Ramos (cell line): Measurements from ENCODE around the gene CSTPP1.
"Not testable (repeated sequence)": the region's sequence is repeated elsewhere in the genome, so short reads cannot be mapped to it uniquely, and the experiment has no call there.

Experiments used
- in situ Hi-C: fragments of 300-500 bp; cut with MboI; formaldehyde crosslinking; loops from one replicate; pipeline ENCODE4 v1.14.3; 2022; ENCODE audit warnings: low sequenced_read_pairs; ENCODE audit not compliant: unreplicated experiment

The CSTPP1 gene

DNA sequence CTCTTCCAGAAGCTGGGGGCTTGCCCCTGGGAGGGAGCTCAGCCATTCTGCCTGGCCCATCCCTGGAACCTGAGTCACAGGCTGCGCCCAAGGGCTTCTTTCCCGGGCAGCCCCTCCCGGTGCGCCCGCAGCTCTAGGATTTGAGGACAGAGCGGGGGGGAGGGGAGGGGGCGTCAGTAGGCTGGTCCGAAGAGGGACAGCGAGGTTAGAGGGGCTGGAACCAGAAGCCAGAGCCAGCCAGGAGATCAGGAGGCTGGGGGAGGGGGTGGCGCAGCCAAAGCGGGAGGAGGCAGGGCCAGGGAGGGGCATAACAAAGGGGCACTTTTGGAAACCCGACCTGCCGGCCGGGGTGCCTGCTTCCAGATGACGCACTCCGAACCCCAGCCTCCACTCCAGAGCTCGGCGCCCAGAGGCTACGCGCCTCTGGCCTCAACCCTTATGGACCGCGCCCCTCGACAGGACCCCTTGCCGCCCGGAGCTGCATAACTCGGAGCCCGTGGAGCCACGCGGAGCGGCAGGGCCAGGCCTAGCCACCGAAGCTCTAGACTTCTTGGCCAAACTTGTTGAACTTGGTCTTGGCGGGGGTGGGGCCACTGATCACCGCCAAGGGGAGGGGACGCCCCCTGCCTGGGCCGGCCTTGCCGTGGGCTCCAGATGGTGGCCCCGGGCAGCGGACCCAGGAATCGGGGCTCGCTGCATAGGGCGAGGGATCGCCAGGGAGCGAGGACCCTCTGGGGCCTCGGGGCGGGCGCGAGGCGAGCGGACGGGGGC, 248.9 kb downstream of the CSTPP1 start:
- in situ Hi-C loops, result no loop called here

DNA sequence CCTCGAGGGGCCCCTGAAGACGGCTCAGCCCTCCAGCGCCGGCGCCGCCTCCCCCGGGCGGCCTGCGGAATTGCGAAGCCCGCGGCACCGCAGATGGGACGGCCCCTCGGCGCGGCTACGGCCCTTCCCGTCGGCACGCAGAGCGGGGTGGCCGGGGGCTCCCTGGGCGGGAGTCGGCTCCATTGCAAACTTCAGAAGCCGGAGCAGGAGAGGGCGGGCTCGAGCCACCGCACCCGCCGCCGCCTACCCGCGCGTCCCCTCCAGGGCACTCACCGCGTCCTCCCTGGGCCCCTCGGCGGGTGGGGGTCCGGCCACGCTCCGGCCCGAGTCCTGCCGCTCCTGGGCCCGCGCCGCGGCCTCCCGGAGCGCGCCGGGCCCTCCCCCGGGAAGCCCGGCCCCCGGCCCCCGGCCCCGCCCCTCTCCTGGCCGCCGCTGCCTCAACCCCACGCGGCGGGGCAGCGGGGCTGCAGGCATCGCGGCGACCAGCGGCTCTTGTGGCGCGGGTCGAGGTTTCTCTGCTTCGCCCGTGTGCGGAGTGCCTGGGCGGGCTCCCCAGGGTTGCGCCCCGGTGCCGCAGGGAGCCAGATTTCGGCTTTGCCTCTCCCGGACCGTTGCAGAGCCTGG, 249.6 kb downstream of the CSTPP1 start, which contains the start of gene PACSIN3:
Gene PACSIN3 (minus strand): TSS at position 359 of the 624 bp plus-strand sequence. CDS start 3,707 bp downstream, outside the sequence.
- in situ Hi-C loops, result no loop called here

DNA sequence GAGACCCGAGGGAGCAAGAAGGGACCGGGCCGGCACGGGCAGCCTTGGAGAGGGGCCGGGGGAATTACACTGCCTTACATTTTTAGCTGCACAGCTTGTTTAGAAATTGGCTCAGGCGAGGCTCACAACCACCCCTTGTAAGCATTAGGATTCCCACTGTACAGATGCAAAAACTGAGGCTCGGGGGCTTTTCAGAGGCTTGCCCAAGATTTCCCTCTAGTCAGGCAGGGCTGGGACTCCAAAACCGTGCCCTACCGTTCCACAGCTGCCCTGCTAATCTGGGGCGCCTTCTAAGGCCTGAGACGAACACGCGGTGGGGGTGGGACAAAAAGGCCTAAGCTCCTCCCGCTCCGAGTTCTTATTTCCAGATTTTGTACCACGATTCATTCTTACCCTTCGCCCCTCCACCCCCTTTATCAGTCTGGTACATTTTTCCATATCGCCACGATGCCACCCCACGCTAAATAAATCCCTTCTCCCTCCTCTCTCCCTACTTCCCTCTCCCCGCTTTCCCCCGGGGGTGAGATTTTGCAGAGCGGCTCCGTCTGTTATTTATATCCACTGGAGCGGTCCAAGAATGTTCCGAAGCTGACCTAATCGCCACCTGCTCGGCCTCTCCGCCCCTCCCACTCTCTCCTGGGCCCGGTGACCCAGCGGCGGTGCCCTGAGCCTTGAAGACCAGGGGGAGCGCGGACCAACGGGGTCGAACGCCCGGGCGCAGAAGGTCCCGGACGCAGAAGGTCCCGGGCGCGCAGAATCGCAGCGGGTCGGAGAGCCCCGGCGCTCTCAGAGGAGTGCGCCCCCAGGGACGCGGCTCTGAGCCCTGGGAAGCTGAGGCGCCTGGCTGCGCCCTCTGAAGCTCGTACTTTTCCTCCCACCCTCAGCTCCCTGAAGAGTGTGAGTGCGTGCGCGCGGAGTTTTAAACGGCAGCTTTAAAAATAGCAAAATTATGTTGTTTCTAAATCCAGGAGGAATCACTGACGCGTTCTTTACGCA, 250.4 kb downstream of the CSTPP1 start:
- in situ Hi-C loops, result no loop called here

DNA sequence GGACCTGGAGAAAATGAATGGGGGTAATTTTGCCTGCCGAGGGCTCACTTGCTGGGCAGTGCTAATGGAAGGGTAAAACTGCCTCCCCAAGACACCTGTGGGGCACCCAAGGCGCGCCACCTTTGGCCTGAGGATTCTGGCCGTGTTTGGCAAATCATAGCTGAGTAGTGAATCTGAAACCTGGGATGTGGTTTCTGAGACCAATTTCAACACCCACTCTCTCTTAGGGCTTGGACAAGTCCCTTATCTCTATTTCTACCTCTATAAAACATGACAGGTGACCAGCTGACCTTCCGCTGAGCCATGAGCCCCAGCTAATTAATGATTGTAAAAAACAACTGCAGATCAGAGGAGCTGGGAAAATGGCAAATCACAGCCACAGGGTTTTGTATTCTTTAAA, 251.2 kb downstream of the CSTPP1 start:
- in situ Hi-C loops, result no loop called here

DNA sequence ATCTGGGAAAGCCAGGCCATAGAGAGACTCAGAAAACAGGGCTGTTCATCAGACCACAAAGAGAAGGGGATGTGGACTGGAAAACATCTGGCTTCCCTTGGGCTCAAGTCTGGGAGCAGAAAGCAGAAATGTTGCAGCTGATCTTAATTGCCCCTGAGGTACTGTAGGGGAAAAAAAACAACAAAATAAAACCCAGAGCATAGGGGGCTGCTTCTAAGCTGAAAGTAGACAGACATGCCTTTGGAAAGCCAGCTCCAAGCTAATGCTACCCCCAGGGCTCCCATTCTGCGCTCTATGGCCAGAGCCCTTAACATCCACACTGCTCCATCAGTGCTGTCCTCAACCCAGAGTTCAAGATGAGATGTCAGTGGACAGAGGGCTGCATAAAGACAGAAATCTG, 251.7 kb downstream of the CSTPP1 start:
- in situ Hi-C loops, result no loop called here

DNA sequence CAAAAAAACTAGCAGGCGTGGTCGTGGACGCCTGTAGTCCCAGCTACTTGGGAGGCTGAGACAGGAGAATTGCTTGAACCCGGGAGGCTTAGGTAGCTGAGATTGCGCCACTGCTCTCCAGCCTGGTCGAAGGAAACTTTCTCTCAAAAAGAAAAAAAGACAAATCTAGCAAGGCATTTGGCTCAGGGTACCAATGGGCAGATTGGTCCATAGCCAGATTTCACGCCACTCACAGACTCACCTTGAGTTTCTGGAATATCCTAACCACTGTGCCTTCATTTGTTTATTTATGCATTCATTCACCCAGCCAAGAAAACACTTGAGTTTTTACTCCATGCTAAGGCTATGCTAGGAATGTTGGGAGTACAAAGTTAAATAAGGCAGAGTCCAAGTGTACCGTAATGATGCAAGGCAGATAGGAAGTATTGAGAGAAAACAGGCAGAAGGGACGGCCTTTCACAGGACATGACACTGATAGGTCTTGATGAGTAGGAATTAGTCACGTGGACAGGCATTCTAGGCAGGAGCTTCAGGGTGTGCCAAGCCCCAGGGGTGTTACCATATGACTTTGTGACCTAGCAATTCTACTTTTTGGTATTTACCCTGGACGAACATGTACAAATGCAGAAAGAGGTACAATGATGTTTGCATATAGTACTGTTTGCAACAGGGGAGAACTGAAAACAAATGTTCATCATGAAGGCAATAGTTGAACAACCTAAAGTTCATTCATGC, 252.7 kb downstream of the CSTPP1 start:
- in situ Hi-C loops, result no loop called here

DNA sequence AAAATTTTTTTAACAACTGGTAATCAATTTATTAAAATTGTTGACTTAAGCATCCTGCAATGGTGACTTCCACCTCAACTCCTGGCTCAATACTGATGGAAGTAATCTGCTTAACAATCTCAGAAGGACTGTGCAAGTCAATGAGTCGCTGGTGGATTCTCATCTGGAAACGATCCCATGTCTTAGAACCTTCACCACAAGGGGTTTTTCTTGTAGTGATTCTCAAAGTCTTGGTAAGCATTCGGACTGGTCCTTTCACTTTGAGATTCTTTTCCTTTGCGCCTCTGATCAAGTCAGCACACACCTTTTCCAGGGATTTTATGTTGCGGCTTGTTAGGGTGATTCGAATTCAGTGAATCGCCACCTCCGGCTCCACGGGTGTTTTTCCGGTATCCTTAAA, 254.6 kb downstream of the CSTPP1 start:
- in situ Hi-C loops, result not testable (repeated sequence)

DNA sequence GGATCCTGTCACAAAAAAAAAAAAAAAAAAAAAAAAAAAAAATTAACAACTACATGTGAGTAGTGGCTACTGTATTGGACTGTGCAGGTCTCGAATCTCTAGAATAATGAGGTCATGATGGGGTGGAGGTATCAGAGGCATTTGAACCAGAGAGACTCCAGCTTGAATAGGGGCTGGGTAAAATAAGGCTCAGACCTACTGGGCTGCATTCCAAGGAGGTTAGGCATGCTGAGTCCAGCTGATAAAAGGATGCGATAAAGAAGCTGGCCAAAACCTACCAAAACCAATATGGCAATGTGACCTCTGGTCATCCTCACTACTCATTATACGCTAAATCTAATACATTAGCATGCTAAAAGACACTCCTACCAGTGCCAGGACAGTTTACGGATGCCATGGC, 255.6 kb downstream of the CSTPP1 start:
- in situ Hi-C loops, result no loop called here

DNA sequence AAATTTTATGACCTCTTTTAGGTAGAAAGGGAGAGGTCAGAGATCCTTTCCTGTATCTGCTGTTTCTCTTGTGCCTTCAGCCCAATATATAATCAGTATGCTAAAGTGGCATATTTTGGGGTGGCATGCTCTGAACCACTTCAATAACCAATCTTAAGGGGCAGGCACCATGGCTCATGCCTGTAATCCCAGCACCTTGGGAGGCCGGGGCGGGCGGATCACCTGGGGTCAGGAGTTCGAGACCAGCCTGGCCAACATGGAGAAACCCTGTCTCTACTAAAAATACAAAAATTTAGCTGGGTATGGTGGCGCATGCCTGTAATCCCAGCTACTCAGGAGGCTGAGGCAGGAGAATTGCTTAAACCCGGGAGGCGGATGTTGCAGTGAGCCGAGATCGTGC, 261.6 kb downstream of the CSTPP1 start:
- in situ Hi-C loops, result not testable (repeated sequence)

DNA sequence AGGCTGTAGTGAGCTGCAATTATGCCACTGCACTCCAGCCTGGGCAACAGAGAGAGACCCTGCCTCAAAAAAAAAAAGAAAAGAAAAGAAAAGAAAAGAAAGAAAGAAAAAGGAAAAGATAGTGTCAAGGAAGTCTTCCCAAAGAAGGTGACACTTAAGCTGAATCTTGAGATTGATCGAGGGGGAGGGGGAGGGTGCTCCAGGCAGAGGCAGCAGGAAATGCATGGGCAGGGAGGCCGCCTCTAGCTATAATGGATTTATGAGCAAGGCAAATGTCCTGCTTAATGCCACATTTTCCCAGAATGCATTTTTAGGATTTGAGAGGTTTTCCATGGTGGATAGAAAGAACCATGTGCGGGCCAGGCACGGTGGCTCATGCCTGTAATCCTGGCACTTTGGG, 264.5 kb downstream of the CSTPP1 start:
- in situ Hi-C loops, result no loop called here

DNA sequence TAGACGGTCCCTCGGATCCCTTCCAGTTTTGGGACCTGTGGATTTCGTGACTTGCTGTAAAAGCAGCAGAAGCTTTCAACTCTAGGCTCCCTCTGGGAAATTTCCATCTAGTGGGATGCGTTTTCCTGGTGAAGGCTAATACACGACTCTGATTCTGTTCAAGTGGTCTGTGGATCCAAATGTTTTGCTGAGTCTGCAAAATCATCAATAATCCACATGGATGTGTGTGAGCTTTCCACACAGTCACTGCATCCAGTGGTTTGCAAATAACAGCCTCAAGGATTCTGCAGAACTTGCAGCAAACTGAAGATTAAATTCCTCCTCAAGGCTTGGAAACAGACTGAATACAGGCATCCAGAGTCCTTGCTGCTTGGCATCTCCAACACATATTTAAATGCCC, 266.0 kb downstream of the CSTPP1 start:
- in situ Hi-C loops, result no loop called here

DNA sequence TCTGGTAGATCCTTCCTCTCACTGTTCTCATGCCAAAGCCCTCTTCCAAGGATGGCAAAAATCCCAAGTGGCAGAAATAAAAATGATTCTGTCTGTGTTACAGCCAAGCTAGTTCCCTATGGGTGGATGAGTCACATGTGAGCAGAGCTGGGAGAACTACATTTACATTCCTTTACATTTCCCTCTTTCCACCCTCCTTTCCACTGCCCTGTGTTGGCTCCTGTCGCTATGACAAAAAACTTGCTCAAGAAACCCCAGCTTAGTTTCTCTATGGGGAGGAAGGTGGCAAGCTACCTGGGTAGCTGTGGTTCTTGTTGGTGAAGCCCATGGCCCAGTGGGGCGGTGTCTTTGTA, 268.1 kb downstream of the CSTPP1 start:
- in situ Hi-C loops, result no loop called here

DNA sequence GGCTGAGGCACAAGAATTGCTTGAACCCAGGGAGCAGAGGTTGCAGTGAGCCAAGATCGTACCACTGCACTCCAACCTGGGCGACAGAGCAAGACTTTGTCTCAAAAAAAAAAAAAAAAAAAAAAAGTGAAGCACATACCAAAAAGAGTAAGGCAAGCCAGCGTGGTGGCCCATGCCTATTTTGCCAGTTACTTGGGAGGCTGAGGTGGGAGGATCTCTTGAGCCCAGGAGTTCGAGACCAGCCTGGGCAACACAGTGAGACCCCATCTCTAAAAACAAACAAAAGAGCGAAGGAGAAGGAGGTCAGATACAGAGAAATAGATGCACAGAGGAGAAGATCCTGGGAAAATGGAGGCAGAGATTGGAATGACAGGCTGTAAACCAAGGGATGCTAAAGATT, 270.0 kb downstream of the CSTPP1 start:
- in situ Hi-C loops, result not testable (repeated sequence)

DNA sequence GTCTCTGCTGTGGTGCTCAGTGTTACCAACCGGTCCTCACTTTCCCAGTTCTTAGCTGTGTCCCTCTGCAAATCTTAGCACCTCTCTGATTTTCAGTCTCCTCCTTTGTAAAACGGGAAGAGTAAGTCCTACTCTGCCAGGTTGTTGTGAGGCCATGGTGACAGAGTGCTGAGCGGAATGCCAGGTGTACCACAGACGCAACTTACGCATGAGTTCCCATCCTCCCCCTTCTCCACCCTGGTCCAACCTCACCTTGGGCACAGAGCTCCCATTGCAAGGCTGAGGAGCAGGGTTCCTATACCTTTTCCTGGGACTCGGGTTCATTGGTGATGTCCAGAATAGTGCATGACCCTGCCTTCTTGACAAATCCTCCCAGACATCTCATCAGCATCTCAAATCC, 270.9 kb downstream of the CSTPP1 start:
- in situ Hi-C loops, result no loop called here

DNA sequence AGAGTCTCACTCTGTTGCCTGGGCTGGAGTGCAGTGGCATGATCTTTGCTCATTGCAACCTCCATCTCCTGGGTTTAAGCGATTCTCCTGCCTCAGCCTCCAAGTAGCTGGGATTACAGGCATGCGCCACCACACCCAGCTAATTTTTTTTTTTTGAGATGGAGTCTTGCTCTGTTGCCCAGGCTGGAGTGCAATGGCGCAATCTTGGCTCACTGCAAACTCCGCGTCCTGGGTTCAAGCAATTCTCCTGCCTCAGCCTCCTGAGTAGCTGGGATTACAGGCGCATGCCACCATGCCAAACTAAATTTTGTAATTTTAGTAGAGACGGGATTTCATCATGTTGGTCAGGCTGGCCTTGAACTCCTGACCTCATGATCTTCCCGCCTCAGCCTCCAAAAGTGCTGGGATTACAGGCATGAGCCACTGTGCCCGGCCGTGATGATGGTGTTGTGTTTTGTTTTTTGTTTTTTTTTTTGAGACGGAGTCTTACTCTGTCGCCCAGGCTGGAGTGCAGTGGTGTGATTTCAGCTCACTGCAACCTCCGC, 271.5 kb downstream of the CSTPP1 start:
- in situ Hi-C loops, result not testable (repeated sequence)

DNA sequence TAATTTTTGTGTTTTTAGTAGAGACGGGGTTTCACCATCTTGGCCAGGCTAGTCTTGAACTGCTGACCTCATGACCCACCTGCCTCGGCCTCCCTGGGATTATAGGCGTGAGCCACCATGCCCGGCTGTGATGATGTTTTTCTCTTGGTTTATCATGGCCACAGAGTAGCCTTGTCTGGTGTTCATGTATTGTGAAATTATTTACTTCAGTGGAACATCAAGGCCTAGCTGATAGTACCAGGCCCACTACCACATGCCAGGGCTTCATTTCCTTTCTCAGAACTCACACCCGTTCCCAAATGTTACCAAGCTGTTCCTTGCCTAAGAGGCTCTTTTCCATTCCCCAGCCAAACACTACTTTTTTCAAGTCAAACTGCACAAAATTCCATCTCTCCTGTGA, 272.1 kb downstream of the CSTPP1 start:
- in situ Hi-C loops, result no loop called here
